Neutrophil (primary cell): Measurements from ENCODE around the gene PRPSAP1.

ENCODE experiments used
- H3K27ac ChIP-seq: fragments of 200-600 bp; sonication (generic); 2 replicates; pipeline ENCODE4 v1.5.1; 2016; ENCODE audit warnings: mild to moderate bottlenecking, moderate library complexity
- H3K27me3 ChIP-seq: fragments of 200-600 bp; sonication (generic); 2 replicates; pipeline ENCODE4 v1.6.0; 2016; ENCODE audit warnings: mild to moderate bottlenecking
- H3K36me3 ChIP-seq: fragments of 200-600 bp; sonication (generic); 2 replicates; pipeline ENCODE4 v1.5.1; 2017
- H3K4me1 ChIP-seq, 2 experiments: fragments of 200-600 bp in 1 of 2; sonication (generic) in 1 of 2; 1 replicate in 1 of 2; 2 replicates in 1 of 2; pipeline versions ENCODE4 v1.5.1 to v1.6.1; 2013 to 2016; ENCODE audit warnings: low read depth in 1 of 2, low read length in 1 of 2, mild to moderate bottlenecking in 1 of 2, moderate library complexity in 1 of 2; ENCODE audit not compliant: control insufficient read depth in 1 of 2, insufficient read depth in 1 of 2
- H3K4me3 ChIP-seq, 2 experiments: fragments of 200-600 bp in 1 of 2; sonication (generic) in 1 of 2; 1 replicate in 1 of 2; 2 replicates in 1 of 2; pipeline ENCODE4 v1.5.1; 2013 to 2016; ENCODE audit warnings: low read depth in 1 of 2, low read length in 1 of 2, mild to moderate bottlenecking in 1 of 2, moderate library complexity in 1 of 2
- H3K9me3 ChIP-seq: fragments of 200-600 bp; sonication (generic); 2 replicates; pipeline ENCODE4 v1.5.1; 2016
- TF ChIP-seq, protein P1 (sequence below): fragments of 200-600 bp; sonication (generic); IDR thresholded peaks from 2 replicates; pipeline ENCODE4 v1.5.1; 2016; ENCODE audit warnings: antibody characterized with exemption

PRPSAP1 gene

DNA sequence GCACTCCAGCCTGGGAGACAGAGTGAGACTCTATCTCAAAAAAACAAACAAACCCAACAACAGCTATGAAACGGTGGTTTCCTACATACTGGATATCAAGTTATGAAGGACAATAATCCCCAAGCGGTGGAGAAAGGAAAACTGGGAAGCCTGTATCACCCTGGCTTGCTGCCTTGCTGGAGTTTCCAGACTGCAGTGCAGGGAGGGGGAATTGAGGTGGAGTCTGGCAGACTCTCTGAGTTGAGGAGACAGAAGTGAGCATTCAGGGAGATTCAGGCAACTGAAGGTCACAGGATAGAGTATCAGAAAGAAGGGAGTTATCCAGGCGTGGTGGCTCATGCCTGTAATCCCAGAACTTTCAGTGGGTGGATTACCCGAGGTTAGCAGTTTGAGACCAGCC, 57.5 kb downstream of the PRPSAP1 start:
- no peak overlapping the region for H3K4me3 ChIP-seq
- TF ChIP-seq, protein P1, sequence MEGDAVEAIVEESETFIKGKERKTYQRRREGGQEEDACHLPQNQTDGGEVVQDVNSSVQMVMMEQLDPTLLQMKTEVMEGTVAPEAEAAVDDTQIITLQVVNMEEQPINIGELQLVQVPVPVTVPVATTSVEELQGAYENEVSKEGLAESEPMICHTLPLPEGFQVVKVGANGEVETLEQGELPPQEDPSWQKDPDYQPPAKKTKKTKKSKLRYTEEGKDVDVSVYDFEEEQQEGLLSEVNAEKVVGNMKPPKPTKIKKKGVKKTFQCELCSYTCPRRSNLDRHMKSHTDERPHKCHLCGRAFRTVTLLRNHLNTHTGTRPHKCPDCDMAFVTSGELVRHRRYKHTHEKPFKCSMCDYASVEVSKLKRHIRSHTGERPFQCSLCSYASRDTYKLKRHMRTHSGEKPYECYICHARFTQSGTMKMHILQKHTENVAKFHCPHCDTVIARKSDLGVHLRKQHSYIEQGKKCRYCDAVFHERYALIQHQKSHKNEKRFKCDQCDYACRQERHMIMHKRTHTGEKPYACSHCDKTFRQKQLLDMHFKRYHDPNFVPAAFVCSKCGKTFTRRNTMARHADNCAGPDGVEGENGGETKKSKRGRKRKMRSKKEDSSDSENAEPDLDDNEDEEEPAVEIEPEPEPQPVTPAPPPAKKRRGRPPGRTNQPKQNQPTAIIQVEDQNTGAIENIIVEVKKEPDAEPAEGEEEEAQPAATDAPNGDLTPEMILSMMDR: no peak
- no peak overlapping the region for H3K27ac ChIP-seq
- no peaks in the 10 kb centered on the region for H3K9me3 ChIP-seq
- peaks cover 27% of the 10 kb centered on the region for H3K36me3 ChIP-seq
- no peaks in the 10 kb centered on the region for H3K4me1 ChIP-seq
- H3K27me3 ChIP-seq: no peaks in the 10 kb centered on the region

DNA sequence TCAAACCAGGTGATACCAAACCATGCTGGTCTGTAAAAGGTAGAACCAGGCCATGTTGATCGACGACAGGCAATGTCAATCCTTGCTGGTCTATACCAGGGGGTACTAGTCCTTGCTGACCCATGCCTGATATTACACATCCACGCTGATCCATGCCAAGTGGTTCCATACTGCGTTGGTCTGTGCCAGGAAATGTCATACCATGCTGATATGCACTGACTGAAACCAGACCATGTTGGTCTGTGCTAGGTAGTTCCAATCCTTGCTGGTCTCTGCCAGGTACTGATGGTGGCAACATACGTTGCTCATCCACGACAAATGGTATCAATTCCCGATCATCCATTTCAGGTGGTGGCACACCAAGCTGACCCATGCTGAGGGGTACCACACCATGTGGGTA, 60.6 kb downstream of the PRPSAP1 start:
- Histone ChIP-seq H3K4me3 (no peak overlapping the region), H3K36me3 (peaks cover 34% of the 10 kb centered on the region), H3K4me1 (no peaks in the 10 kb centered on the region), H3K9me3 (no peaks in the 10 kb centered on the region), H3K27ac (no peak overlapping the region), H3K27me3 (no peaks in the 10 kb centered on the region)
- TF ChIP-seq, protein P1: no peak

DNA sequence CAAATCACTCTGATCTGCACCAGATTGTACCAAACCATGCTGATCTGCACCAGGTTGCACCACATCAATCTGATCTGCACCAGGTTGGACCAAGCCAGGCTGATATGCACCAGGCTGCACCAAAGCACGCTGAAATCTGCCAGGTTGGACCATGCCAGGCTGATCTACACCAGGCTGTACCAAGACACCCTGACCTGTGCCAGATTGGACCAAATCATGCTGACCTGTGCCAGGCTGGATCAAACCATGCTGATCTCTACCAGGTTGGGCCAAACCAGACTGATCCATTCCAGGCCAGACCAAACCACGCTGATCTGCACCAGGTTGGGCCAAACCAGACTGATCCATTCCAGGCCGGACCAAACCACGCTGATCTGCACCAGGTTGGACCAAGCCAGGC, 61.1 kb downstream of the PRPSAP1 start:
- Histone ChIP-seq H3K9me3 (no peaks in the 10 kb centered on the region), H3K36me3 (peaks cover 34% of the 10 kb centered on the region), H3K27ac (no peak overlapping the region), H3K4me1 (no peaks in the 10 kb centered on the region), H3K4me3 (no peak overlapping the region), H3K27me3 (no peaks in the 10 kb centered on the region)
- TF ChIP-seq, protein P1: no peak

DNA sequence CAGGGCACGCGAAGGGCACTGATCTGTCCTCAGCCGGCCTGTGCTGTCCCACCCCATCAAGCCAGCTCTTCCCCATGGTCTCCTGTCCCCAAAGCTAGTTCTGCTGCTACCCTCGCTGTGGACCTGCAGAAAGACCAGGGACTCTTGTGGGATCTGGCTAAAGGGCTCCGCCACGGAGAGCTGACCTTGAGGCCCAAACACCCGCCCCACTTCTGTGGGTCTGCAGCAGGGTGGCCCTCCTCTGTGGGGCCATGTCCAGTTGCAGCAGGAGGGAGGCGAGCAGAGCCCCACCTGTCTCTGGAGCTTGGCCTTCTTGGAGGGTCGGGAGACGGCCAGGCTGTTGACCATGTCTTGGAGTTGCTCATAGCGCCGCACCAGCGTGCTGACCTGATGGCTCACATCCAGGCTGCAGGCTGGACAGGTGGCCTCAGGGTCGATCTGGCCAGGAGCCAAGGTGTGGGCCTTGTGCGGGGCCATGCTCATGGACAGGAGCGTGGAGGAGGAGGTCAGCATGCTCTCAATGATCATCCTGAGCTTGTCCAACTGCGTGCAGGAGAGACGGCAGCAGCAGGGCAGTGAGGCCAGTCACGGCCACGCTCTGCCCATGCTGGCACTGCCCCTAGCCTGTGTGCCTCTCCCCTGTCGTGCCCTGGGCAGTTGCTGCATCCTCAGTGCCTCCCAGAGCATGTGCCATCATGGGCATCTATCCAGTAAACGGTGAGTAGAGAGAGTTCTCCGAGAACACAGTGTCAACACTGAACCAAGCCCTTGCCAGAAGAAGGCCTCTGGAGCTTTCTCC, 71.9 kb downstream of the PRPSAP1 start:
- no peaks in the 10 kb centered on the region for H3K9me3 ChIP-seq
- H3K27ac ChIP-seq: no peak overlapping the region
- no peaks in the 10 kb centered on the region for H3K4me1 ChIP-seq
- H3K36me3 ChIP-seq: no peaks in the 10 kb centered on the region
- no peaks in the 10 kb centered on the region for H3K27me3 ChIP-seq
- no peak overlapping the region for H3K4me3 ChIP-seq
- TF ChIP-seq, protein P1: no peak

DNA sequence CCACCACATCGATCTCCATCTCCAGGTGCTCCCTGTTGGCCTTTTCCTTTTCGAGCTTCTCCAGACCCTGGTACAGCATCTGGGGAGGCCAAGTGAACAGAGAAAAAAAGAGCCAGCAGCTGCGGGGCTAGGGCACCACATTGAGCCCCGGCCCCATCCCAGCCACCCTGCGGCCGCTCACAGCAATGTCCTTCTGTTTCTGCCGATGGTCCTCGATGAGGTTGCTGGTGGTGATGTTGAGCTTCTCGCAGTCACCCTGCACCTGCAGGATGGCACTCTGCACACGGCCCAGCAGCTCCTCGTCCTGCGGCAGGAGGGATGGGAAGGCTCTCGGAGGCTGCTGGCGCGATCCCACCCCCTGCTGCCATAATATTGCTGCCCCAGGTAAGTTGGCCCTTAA, 73.1 kb downstream of the PRPSAP1 start:
- TF ChIP-seq, protein P1: no peak
- Histone ChIP-seq H3K27me3 (no peaks in the 10 kb centered on the region), H3K4me1 (no peaks in the 10 kb centered on the region), H3K36me3 (no peaks in the 10 kb centered on the region), H3K9me3 (no peaks in the 10 kb centered on the region), H3K4me3 (no peak overlapping the region), H3K27ac (no peak overlapping the region)
